Measurements from ENCODE around the gene TMEM151B.

The TMEM151B gene

DNA sequence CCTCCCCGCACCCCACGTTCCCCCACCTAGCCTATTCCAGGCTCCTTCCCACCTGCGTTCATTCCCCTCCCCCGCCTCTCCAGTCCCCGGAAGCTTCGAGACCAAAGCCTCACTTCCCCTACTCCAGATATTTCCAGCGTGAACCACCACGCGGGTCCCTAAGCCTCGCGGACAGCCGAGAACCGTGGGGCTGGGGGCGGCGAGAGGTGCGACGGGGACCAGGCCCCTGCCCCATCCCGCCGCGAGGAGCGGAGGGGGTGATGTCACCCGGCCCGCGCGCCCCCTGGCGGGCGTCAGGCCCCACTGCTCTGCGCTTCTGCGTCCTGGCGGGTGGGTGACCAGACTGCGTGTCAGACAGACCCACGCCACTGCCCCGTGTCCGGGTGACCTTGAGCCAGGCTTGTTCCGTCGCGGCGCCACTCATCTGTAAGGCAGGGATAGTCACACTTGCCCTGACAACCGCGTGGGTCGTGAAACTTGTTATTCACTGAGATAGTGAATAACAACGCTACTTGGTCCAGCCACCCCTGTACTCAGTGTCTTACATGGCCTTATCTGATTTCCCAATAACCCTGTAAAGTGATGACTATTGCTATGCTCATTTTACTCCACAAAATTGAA, 32.3 kb upstream of the TMEM151B start:
- TF ChIP-seq POLR2A (IDR thresholded peaks at IDR 0.05; ENCODE audit: low read depth, low read length), result no peak
- FAIRE-seq (no peak), DNase-seq (ENCODE audit: insufficient read length, low spot score) (peak; percentile 92)

DNA sequence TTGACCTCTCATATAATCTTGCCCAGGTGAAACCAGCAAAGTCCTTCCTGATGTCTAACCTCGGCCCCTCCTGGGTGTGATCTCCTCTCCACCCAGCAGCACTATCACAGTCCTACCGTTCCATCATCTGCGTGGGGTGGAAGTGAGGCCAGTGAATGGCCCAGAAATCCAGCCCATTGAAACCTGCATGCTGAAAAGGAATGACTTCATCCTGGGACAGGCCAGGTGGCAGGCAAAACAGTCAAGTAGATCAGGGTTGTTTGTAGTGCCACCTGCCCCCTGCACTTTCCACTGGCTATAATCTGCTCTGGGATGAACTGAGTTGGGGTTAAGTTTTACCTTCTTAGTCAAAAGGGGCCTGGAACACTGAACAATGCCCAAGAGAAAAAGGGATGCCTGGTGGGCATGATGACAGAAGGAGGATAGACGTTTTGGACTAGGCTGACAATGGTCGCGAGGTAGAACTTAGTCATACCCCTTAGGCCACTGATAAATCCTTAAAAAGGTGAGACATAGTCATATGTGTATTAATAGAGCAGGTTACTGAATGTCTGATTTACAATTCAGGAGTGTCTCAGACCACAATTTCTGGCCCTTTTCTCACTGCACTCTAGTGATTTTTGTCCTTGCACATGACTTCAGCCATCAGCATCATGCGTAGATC, 31.4 kb upstream of the TMEM151B start:
- DNase-seq (ENCODE audit: insufficient read length, low spot score) (no peak), FAIRE-seq (no peak)
- TF ChIP-seq POLR2A (IDR thresholded peaks at IDR 0.05; ENCODE audit: low read depth, low read length), result no peak

DNA sequence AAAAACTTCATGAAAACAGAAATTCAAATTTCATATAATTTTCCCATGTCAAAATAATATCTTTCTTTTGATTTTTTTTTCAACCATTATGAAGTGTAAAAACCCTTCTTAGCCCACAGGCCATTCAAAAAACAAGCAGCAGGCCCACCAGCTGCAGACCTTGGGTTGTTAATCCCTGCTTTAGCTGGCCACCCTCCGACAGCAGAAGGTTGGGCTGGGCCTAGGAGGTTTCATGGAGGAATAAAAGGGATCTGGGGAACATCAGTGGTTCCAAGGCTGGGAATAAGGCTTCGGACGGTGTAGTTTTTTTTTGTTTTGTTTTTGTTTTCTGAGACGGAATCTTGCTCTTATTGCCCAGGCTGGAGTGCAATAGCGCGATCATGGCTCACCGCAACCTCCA, 26.9 kb upstream of the TMEM151B start:
- no peak for DNase-seq (ENCODE audit: insufficient read length, low spot score)
- no peak for TF ChIP-seq POLR2A (IDR thresholded peaks at IDR 0.05; ENCODE audit: low read depth, low read length)
- no peak for FAIRE-seq

DNA sequence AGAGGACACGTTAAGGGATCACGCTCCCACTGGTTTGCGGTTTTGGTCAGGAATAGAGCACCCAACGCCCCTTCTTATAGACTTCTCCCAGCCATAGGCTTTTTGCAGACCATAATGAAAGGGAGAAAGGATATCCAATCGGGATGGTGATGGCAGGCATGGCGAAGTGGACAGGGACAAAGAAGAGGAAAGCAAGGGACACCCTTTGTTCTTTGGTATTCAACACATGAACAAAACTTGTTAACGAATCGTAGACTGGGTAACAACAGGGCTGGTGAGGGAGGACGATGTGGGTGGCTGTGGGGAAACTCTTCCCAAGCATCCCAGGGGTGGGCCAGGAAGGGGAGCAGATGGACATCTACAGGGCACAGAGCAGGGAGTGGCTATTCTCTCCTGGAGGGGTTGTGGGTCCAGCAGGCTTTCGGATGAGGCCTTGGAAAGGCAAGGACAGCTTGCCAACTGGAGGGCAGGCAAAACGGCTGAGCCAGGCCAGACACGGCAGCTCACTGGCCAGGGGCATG, 24.8 kb upstream of the TMEM151B start:
- TF ChIP-seq POLR2A (IDR thresholded peaks at IDR 0.05; ENCODE audit: low read depth, low read length), result no peak
- FAIRE-seq (no peak), DNase-seq (ENCODE audit: insufficient read length, low spot score) (no peak)

DNA sequence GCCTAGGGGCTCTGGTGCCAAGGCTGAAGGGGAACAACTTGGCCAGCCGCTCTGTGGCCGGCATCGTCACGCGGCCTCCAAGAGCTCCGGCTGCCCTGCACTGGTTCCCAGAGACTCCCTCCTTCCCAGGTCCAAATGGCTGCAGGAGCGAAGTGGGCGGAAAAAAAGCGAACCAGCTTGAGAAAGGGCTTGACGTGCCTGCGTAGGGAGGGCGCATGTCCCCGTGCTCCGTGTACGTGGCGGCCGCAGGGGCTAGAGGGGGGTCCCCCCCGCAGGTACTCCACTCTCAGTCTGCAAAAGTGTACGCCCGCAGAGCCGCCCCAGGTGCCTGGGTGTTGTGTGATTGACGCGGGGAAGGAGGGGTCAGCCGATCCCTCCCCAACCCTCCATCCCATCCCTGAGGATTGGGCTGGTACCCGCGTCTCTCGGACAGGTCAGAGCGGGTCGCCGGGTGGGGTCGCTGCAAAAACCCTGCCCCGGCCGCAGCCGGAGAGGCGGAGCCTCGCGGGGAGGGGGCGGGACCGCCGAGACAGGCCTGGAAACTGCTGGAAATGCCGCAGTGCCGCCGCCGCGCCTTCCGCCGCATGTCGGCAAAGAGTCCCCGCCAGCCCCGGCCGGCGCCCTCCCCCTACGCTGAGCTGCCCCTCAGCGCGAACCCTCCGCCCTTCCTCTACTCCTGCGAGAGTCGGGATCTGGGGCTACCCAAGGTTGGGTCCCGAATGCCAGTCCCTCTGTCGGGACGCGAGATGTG, 24.2 kb upstream of the TMEM151B start:
- DNase-seq (ENCODE audit: insufficient read length, low spot score) (peak; percentile 88), FAIRE-seq (no peak)

DNA sequence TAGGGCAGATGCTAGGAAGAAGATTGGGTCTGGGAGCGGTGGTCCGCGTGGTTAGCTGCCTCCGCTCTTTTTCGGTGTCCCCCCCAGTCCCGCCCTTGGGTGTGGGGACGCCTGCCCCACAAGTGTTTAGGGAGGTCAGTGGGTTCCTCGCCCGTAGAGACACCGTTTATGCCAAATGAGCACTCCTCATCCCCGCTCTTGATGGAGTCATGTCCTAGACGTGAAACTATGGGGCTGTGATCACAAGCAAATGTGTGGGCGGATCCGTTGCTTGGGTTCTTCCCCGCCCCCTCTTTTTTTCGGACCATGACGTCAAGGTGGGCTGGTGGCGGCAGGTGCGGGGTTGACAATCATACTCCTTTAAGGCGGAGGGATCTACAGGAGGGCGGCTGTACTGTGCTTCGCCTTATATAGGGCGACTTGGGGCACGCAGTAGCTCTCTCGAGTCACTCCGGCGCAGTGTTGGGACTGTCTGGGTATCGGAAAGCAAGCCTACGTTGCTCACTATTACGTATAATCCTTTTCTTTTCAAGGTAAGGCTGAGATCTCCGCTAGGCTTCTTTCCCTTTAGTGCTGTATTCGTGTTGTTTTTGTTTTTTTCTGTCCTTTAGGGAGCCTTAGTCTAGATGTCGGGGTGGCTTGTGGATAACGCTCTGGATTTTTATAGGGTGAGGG, 23.4 kb upstream of the TMEM151B start, which contains the start of gene HSP90AB1:
Gene HSP90AB1 (plus strand): TSS at position 439 of the 675 bp plus-strand sequence. CDS start 1,529 bp downstream, outside the sequence.
- TF ChIP-seq POLR2A (IDR thresholded peaks at IDR 0.05; ENCODE audit: low read depth, low read length), result peak; percentile 100
- peak; percentile 97 for DNase-seq (ENCODE audit: insufficient read length, low spot score)
- peak; percentile 15 for FAIRE-seq

More for the DNA sequence above, 24.2 kb upstream of the TMEM151B start:
- 0 out of 2 replicates have a peak, but pooled peaks have one; percentile 28 for TF ChIP-seq POLR2A (IDR thresholded peaks at IDR 0.05; ENCODE audit: low read depth, low read length)

DNA sequence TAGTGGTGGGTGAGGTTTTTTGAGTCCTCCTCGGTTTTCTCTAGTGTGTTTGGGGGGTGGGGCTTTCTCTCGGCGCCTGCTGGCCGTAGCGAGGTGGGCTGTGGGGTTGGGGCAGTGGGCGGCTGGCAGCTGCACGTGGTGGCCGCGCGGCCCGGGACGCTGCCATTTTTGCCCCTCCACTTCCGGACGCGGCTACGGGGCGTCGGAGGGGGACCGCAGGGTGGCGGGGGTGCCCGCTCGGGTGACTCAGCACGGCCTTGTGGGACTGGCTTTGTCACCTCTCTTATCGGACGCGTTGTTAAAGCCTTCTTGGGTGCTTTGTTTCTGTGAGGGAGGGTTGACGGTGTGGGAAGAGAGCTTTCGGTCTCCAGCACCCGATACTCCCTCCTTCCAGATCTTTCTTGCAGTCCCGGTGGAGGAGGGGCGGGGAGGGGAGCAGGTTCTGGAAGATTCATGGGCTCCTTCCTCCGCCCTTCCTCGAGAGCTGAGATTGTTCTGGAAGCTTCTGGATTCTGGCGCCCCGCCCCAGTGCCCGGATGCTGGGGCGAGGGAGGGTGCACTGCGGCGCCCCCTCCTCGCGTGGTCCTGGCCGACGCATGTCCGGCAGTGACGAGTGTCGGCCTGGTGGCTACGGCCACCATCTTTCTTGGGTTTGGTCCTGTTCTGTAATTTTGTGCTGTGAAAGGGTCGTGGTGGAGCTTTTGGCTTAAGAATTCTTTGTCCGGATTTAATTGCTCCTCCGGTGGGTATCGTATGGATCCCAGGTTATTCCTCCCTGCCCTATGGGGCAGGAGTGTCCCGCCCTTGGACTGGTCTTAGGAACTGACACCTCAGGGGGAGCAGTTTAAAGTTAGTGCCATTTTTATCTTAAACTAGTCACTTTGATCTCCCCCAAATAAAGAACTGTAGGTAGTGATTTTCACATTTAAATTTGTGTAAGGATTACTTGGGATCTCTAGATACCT, 22.6 kb upstream of the TMEM151B start:
- FAIRE-seq (no peak), DNase-seq (ENCODE audit: insufficient read length, low spot score) (no peak)
- no peak for TF ChIP-seq POLR2A (IDR thresholded peaks at IDR 0.05; ENCODE audit: low read depth, low read length)

DNA sequence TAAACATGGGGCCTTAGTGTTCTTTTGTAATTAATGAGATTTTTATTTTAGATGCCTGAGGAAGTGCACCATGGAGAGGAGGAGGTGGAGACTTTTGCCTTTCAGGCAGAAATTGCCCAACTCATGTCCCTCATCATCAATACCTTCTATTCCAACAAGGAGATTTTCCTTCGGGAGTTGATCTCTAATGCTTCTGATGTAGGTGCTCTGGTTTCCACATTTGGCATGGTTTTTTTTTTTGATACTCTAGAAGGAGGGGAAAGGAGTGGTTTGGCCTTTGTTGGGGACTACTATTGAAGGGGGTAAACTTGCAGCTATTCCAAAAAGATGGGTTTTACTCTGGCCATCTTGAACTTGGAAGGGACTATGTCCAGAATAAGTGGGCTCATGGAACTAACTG, 21.7 kb upstream of the TMEM151B start:
- no peak for TF ChIP-seq POLR2A (IDR thresholded peaks at IDR 0.05; ENCODE audit: low read depth, low read length)
- FAIRE-seq (no peak), DNase-seq (ENCODE audit: insufficient read length, low spot score) (no peak)

DNA sequence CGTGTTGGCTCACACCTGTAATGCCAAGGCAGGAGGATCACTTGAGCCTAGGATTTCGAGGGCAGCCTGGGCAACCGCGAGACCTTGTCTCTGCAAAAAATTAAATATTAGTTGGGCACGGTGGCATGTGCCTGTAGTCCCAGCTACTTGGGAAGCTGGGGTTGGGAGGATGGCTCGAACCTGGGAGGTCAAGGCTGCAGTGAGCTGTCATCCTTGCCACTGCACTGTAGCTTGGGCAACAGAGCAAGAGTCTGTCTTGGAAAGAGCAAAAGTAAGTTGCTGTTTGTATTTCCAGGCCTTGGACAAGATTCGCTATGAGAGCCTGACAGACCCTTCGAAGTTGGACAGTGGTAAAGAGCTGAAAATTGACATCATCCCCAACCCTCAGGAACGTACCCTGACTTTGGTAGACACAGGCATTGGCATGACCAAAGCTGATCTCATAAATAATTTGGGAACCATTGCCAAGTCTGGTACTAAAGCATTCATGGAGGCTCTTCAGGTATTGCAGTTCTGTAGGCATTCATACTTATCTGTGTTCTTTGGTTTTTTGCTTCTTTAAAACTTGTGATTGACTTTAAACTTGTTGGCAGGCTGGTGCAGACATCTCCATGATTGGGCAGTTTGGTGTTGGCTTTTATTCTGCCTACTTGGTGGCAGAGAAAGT, 21.0 kb upstream of the TMEM151B start:
- FAIRE-seq (no peak), DNase-seq (ENCODE audit: insufficient read length, low spot score) (no peak)
- no peak for TF ChIP-seq POLR2A (IDR thresholded peaks at IDR 0.05; ENCODE audit: low read depth, low read length)

DNA sequence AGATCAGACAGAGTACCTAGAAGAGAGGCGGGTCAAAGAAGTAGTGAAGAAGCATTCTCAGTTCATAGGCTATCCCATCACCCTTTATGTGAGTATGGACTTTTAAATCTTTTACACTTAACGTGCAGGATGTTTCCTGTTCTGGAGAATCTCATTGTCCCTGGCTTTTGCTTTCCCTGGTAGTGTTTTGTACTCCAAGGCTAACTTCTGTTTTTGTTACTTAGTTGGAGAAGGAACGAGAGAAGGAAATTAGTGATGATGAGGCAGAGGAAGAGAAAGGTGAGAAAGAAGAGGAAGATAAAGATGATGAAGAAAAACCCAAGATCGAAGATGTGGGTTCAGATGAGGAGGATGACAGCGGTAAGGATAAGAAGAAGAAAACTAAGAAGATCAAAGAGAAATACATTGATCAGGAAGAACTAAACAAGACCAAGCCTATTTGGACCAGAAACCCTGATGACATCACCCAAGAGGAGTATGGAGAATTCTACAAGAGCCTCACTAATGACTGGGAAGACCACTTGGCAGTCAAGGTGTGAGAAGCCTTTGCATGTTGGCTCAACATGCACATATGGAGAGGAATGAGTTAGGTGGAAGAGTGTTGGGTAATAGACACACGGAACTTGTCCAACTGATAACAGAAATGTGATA, 20.1 kb upstream of the TMEM151B start:
- no peak for TF ChIP-seq POLR2A (IDR thresholded peaks at IDR 0.05; ENCODE audit: low read depth, low read length)
- FAIRE-seq (no peak), DNase-seq (ENCODE audit: insufficient read length, low spot score) (no peak)

DNA sequence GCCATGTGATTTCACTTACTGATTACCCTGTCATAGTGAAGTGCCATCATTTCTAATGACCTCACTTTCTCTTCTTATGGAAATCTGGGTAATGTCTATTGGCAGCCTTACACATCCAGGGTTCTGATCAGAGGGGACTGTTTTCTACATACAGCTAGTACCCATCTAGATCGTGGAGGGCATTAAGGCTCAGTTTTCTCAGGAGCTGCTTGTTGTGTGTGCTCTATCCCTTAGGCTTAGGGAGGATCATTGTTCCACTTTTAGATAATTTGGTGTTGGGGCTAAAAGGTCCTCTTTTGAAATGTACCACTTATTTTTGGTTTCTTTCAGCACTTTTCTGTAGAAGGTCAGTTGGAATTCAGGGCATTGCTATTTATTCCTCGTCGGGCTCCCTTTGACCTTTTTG, 19.5 kb upstream of the TMEM151B start:
- no peak for FAIRE-seq
- DNase-seq (ENCODE audit: insufficient read length, low spot score), result no peak
- no peak for TF ChIP-seq POLR2A (IDR thresholded peaks at IDR 0.05; ENCODE audit: low read depth, low read length)
